A549 (cell line): Measurements from ENCODE around the gene RFLNA.

Experiments
- CTCF ChIP-seq: fragments of >200 bp; sonication (Bioruptor Twin); formaldehyde crosslinking; IDR thresholded peaks from 3 replicates; pipeline ENCODE4 v1.5.1; 2016
- EP300 ChIP-seq, 2 experiments: fragments of >200 bp; sonication (Bioruptor Twin); formaldehyde crosslinking; IDR thresholded peaks; 2 replicates in 1 of 2; 3 replicates in 1 of 2; pipeline ENCODE4 v1.6.1; 2016 to 2017
- POLR2A ChIP-seq: IDR thresholded peaks from 2 replicates; pipeline ENCODE4 v1.6.1; 2012; ENCODE audit warnings: mild to moderate bottlenecking, low read length

- no peak for TF ChIP-seq POLR2A
- TF ChIP-seq CTCF = no peak
- no peak for TF ChIP-seq EP300 (IDR thresholded peaks at IDR 0.05)
Observed at GRCh38 chr12:124299628-124300388, 4.9 kb downstream of the RFLNA start.
